ENCODE measurements around the gene RFNG.
A peak's percentile ranks its signal among the peaks of the same experiment; 100 is the strongest.

The RFNG gene

GRCh38 chr17:82023447-82024241 is 28.0 kb downstream of the RFNG start:
- peak; percentile 64 for DNase-seq

GRCh38 chr17:82022981-82023446 is 28.6 kb downstream of the RFNG start, which contains the start of gene LRRC45:
Gene LRRC45 (plus strand): TSS chr17:82023305. CDS start chr17:82023644, 339 bp downstream.
- DNase-seq, result peak; percentile 100

- DNase-seq, result peak; percentile 32
Observed at GRCh38 chr17:82022310-82022980, 29.2 kb downstream of the RFNG start, which contains the start of gene CENPX. Gene CENPX (minus strand): TSS chr17:82022878. CDS start chr17:82022861, 17 bp downstream.

GRCh38 chr17:82021900-82022309 is 29.7 kb downstream of the RFNG start:
- no peak for DNase-seq

GRCh38 chr17:82021107-82021899 is 30.3 kb downstream of the RFNG start:
- peak; percentile 83 for DNase-seq

GRCh38 chr17:82020572-82021106 is 31.0 kb downstream of the RFNG start:
- no peak for DNase-seq

- DNase-seq, result peak; percentile 84
Observed at GRCh38 chr17:82019690-82020571, 31.7 kb downstream of the RFNG start.

- DNase-seq, result no peak
Observed at GRCh38 chr17:82018989-82019689, 32.5 kb downstream of the RFNG start.

- DNase-seq, result no peak
Observed at GRCh38 chr17:82018152-82018988, 33.2 kb downstream of the RFNG start.

GRCh38 chr17:82017612-82018151 is 33.9 kb downstream of the RFNG start:
- no peak for DNase-seq

- no peak for DNase-seq
Observed at GRCh38 chr17:82016875-82017459, 34.6 kb downstream of the RFNG start.

GRCh38 chr17:82016061-82016874 is 35.3 kb downstream of the RFNG start:
- no peak for DNase-seq

GRCh38 chr17:82015311-82015971 is 36.2 kb downstream of the RFNG start:
- DNase-seq, result no peak

GRCh38 chr17:82014971-82015310 is 36.7 kb downstream of the RFNG start:
- no peak for DNase-seq

- DNase-seq, result no peak
Observed at GRCh38 chr17:82014432-82014831, 37.2 kb downstream of the RFNG start.

- DNase-seq, result no peak
Observed at GRCh38 chr17:82013772-82014321, 37.8 kb downstream of the RFNG start.

- DNase-seq, result peak; percentile 38
Observed at GRCh38 chr17:82013341-82013740, 38.3 kb downstream of the RFNG start.
